Esophagus (tissue), 2 donors: ENCODE measurements around the gene SLC25A33. TPM values are rescaled to one million over a fixed set of nuclear protein-coding genes. Genes with fewer than 3 reads are reported as not detected.

ENCODE experiments used
- H3K27ac ChIP-seq, 2 donors: one replicate each; pipeline ENCODE4 v1.5.1; 2013; ENCODE audit warnings: low read depth in 2 of 2, mild to moderate bottlenecking in 2 of 2, inconsistent platforms in 1 of 2, low read length in 1 of 2, moderate library complexity in 1 of 2
- H3K27me3 ChIP-seq, 2 donors: one replicate each; pipeline ENCODE4 v1.6.1; 2013; ENCODE audit warnings: low read length in 2 of 2, control low read depth in 1 of 2, mild to moderate bottlenecking in 1 of 2; ENCODE audit not compliant: insufficient read depth in 2 of 2, control insufficient read depth in 1 of 2
- H3K36me3 ChIP-seq, 2 donors: one replicate each; pipeline ENCODE4 v1.6.1; 2013; ENCODE audit warnings: low read length in 1 of 2; ENCODE audit not compliant: control insufficient read depth in 2 of 2, insufficient read depth in 2 of 2
- H3K4me1 ChIP-seq, 2 donors: one replicate each; pipeline ENCODE4 v1.6.1; 2013; ENCODE audit warnings: low read length in 1 of 2; ENCODE audit not compliant: control insufficient read depth in 2 of 2, insufficient read depth in 2 of 2
- H3K4me3 ChIP-seq, 2 donors: one replicate each; pipeline ENCODE4 v1.5.1; 2013; ENCODE audit warnings: low read length in 2 of 2, mild to moderate bottlenecking in 2 of 2, low read depth in 1 of 2, moderate library complexity in 1 of 2
- H3K9me3 ChIP-seq, 2 donors: one replicate each; pipeline ENCODE4 v1.6.1; 2013; ENCODE audit warnings: mild to moderate bottlenecking in 2 of 2, low read depth in 1 of 2, low read length in 1 of 2, moderate library complexity in 1 of 2; ENCODE audit not compliant: control insufficient read depth in 2 of 2, insufficient read depth in 1 of 2
- WGBS, 2 donors: extraction: QIAGEN DNeasy Blood & Tissue Kit; methylation state at CpG; one replicate each; pipeline ENCODE4 v1.1.7; 2013; 5-methylcytosine and 5-hydroxymethylcytosine counted together
- polyA plus RNA-seq, 2 donors: library from polyadenylated mRNA; stranded (reverse); fragments of 200-250 nt; gene quantifications; one replicate each; pipeline ENCODE4 v1.2.3, GENCODE V29; 2013
- donor health status: healthy with polysubstance abuse.
- donor health status: Bipolar disorder and iron deficiency.

The SLC25A33 gene
- polyA plus RNA-seq, 2 donors = 1.9 to 2.6 TPM

GRCh38 chr1:9604836-9605235 lies 65.6 kb downstream of the SLC25A33 start:
- no peak overlapping the region for H3K4me3 ChIP-seq
- 87 to 91% methylated on average over 15 of the region's 15 CpGs for WGBS, 2 donors
- H3K4me1 ChIP-seq = no peaks in the 10 kb centered on the region
- H3K36me3 ChIP-seq = peaks cover 10 to 52% of the 10 kb centered on the region in 2 donors
- H3K9me3 ChIP-seq = no peaks in the 10 kb centered on the region
- H3K27me3 ChIP-seq = no peaks in the 10 kb centered on the region
- H3K27ac ChIP-seq = no peak overlapping the region

- WGBS, 2 donors = 96 to 97% methylated on average over 14 of the region's 14 CpGs
- Histone ChIP-seq H3K27ac (no peak overlapping the region), H3K27me3 (no peaks in the 10 kb centered on the region), H3K4me3 (no peak overlapping the region), H3K4me1 (no peaks in the 10 kb centered on the region), H3K9me3 (no peaks in the 10 kb centered on the region), H3K36me3 (peaks cover 13 to 48% of the 10 kb centered on the region in 2 donors)
Observed at GRCh38 chr1:9605946-9606455, 66.7 kb downstream of the SLC25A33 start.

- H3K4me1 ChIP-seq = no peaks in the 10 kb centered on the region
- no peaks in the 10 kb centered on the region for H3K9me3 ChIP-seq
- no peak overlapping the region for H3K4me3 ChIP-seq
- no peaks in the 10 kb centered on the region for H3K27me3 ChIP-seq
- 88 to 90% methylated on average over 21 of the region's 21 CpGs for WGBS, 2 donors
- H3K27ac ChIP-seq = no peak overlapping the region
- peaks cover 13 to 45% of the 10 kb centered on the region in 2 donors for H3K36me3 ChIP-seq
Observed at GRCh38 chr1:9606458-9606857, 67.2 kb downstream of the SLC25A33 start.

- WGBS, 2 donors = 51 to 63% methylated on average over 10 of the region's 10 CpGs
Observed at GRCh38 chr1:9606948-9607347, 67.7 kb downstream of the SLC25A33 start.

GRCh38 chr1:9607352-9607751 lies 68.1 kb downstream of the SLC25A33 start:
- no peak overlapping the region for H3K27ac ChIP-seq

More at GRCh38 chr1:9606948-9607347, 67.7 kb downstream of the SLC25A33 start:
- Histone ChIP-seq H3K9me3 (no peaks in the 10 kb centered on the region), H3K4me1 (no peaks in the 10 kb centered on the region), H3K36me3 (peaks cover 13 to 44% of the 10 kb centered on the region in 2 donors), H3K27ac (no peak overlapping the region), H3K27me3 (no peaks in the 10 kb centered on the region), H3K4me3 (no peak overlapping the region)

GRCh38 chr1:9609998-9610397 lies 70.7 kb downstream of the SLC25A33 start:
- no peak overlapping the region for H3K27ac ChIP-seq
- 75 to 90% methylated on average over 5 of the region's 5 CpGs for WGBS, 2 donors
- peaks cover 6 to 39% of the 10 kb centered on the region in 2 donors for H3K36me3 ChIP-seq
- H3K9me3 ChIP-seq = no peaks in the 10 kb centered on the region
- H3K27me3 ChIP-seq = no peaks in the 10 kb centered on the region
- H3K4me1 ChIP-seq = no peaks in the 10 kb centered on the region
- H3K4me3 ChIP-seq = no peak overlapping the region

More at GRCh38 chr1:9607352-9607751, 68.1 kb downstream of the SLC25A33 start:
- H3K4me1 ChIP-seq = no peaks in the 10 kb centered on the region
- no peak overlapping the region for H3K4me3 ChIP-seq
- no peaks in the 10 kb centered on the region for H3K9me3 ChIP-seq
- H3K36me3 ChIP-seq = peaks cover 13 to 45% of the 10 kb centered on the region in 2 donors
- H3K27me3 ChIP-seq = no peaks in the 10 kb centered on the region
- WGBS, 2 donors = 84 to 90% methylated on average over 18 to 19 of the region's 19 CpGs

- WGBS, 2 donors = 91 to 92% methylated on average over 25 of the region's 25 CpGs
- Histone ChIP-seq H3K27ac (no peak overlapping the region), H3K27me3 (no peaks in the 10 kb centered on the region), H3K4me3 (no peak overlapping the region), H3K4me1 (no peaks in the 10 kb centered on the region), H3K9me3 (no peaks in the 10 kb centered on the region), H3K36me3 (peaks cover 6 to 38% of the 10 kb centered on the region in 2 donors)
Observed at GRCh38 chr1:9610548-9610947, 71.3 kb downstream of the SLC25A33 start.

- WGBS, 2 donors = 86 to 91% methylated on average over 13 of the region's 13 CpGs
- H3K9me3 ChIP-seq = no peaks in the 10 kb centered on the region
- H3K36me3 ChIP-seq = peaks cover 6 to 34% of the 10 kb centered on the region in 2 donors
- no peak overlapping the region for H3K27ac ChIP-seq
- no peaks in the 10 kb centered on the region for H3K27me3 ChIP-seq
- no peak overlapping the region for H3K4me3 ChIP-seq
- H3K4me1 ChIP-seq = no peaks in the 10 kb centered on the region
Observed at GRCh38 chr1:9611716-9612115, 72.5 kb downstream of the SLC25A33 start.

GRCh38 chr1:9612162-9612845 lies 73.0 kb downstream of the SLC25A33 start:
- Histone ChIP-seq H3K9me3 (no peaks in the 10 kb centered on the region), H3K27ac (no peak overlapping the region), H3K27me3 (no peaks in the 10 kb centered on the region), H3K4me1 (no peaks in the 10 kb centered on the region), H3K4me3 (no peak overlapping the region), H3K36me3 (peaks cover 6 to 32% of the 10 kb centered on the region in 2 donors)
- 73 to 87% methylated on average over 11 of the region's 11 CpGs for WGBS, 2 donors
